ENCODE measurements around the gene KIF21A.

DNA sequence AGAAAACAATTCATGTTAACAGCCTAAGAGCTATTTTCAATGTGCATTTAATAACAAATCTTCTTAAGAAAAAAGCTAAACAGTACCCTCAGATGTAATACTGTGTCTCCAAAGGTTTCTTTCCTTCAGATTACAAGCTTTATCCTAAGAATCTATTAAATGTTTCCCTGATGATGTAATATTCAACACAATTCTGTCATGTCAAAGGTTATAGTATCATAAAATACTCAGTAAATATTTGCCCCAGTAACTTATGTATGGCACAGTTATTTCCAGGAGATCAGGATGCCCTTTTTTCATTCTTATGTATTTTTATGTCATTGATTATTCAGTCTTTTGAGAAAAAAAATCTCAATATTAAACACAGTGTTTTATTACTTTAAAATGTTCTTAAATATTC lies 128.4 kb downstream of the KIF21A start:
- TF ChIP-seq CTCF (IDR thresholded peaks at IDR 0.05; ENCODE audit: low read depth, low read length) (no peak), EZH2phosphoT487 (IDR thresholded peaks at IDR 0.05; ENCODE audit: low read depth) (no peak)
